ENCODE data around the gene FAM83F.

Gene FAM83F

GRCh38 chr22:40036126-40036525 lies 41.4 kb downstream of the FAM83F start:
- TF ChIP-seq SIN3A (IDR thresholded peaks at IDR 0.05; ENCODE audit: borderline replicate concordance, insufficient read depth, low read length) (no peak), FOXP2 (optimal IDR thresholded peaks at IDR 0.05; ENCODE audit: borderline replicate concordance, extremely low read depth, extremely low read length, insufficient read depth) (no peak), REST (IDR thresholded peaks at IDR 0.05; ENCODE audit: insufficient read depth in 1 of 2, low read depth in 2 of 2, low read length in 2 of 2) (no peak)

- TF ChIP-seq TAF1 (IDR thresholded peaks at IDR 0.05; ENCODE audit: borderline replicate concordance, insufficient read depth, low read length) (no peak), POLR2AphosphoS5 (IDR thresholded peaks at IDR 0.05; ENCODE audit: low read depth, low read length) (no peak), FOXP2 (optimal IDR thresholded peaks at IDR 0.05; ENCODE audit: borderline replicate concordance, extremely low read depth, extremely low read length, insufficient read depth) (no peak), REST (IDR thresholded peaks at IDR 0.05; ENCODE audit: insufficient read depth in 1 of 2, low read depth in 2 of 2, low read length in 2 of 2) (no peak), SIN3A (IDR thresholded peaks at IDR 0.05; ENCODE audit: borderline replicate concordance, insufficient read depth, low read length) (no peak)
Measured at GRCh38 chr22:40036591-40037225, 42.0 kb downstream of the FAM83F start.

- TF ChIP-seq TAF1 (IDR thresholded peaks at IDR 0.05; ENCODE audit: borderline replicate concordance, insufficient read depth, low read length) (no peak), POLR2AphosphoS5 (IDR thresholded peaks at IDR 0.05; ENCODE audit: low read depth, low read length) (no peak), SIN3A (IDR thresholded peaks at IDR 0.05; ENCODE audit: borderline replicate concordance, insufficient read depth, low read length) (no peak), REST (IDR thresholded peaks at IDR 0.05; ENCODE audit: insufficient read depth in 1 of 2, low read depth in 2 of 2, low read length in 2 of 2) (no peak), FOXP2 (optimal IDR thresholded peaks at IDR 0.05; ENCODE audit: borderline replicate concordance, extremely low read depth, extremely low read length, insufficient read depth) (no peak)
Measured at GRCh38 chr22:40037320-40037719, 42.6 kb downstream of the FAM83F start.

GRCh38 chr22:40039482-40040115 lies 44.8 kb downstream of the FAM83F start:
- TF ChIP-seq POLR2AphosphoS5 (IDR thresholded peaks at IDR 0.05; ENCODE audit: low read depth, low read length) (no peak), REST (IDR thresholded peaks at IDR 0.05; ENCODE audit: insufficient read depth in 1 of 2, low read depth in 2 of 2, low read length in 2 of 2) (no peak), TAF1 (IDR thresholded peaks at IDR 0.05; ENCODE audit: borderline replicate concordance, insufficient read depth, low read length) (no peak), FOXP2 (optimal IDR thresholded peaks at IDR 0.05; ENCODE audit: borderline replicate concordance, extremely low read depth, extremely low read length, insufficient read depth) (no peak), SIN3A (IDR thresholded peaks at IDR 0.05; ENCODE audit: borderline replicate concordance, insufficient read depth, low read length) (no peak)

All from PFSK-1 (cell line).